HepG2 (cell line): ENCODE results near the gene MRPL28. TPM values are rescaled to one million over a fixed set of nuclear protein-coding genes. Genes with fewer than 3 reads are reported as not detected.

ENCODE experiments used
- ARNT2 ChIP-seq: sonication (generic); formaldehyde crosslinking; IDR thresholded peaks from 2 replicates; pipeline ENCODE4 v1.8.0; 2022; ENCODE audit warnings: mild to moderate bottlenecking, low read depth, missing genetic modification reagents, moderate library complexity
- BCL3 ChIP-seq: sonication (generic); formaldehyde crosslinking; IDR thresholded peaks from 2 replicates; pipeline ENCODE4 v1.5.1; 2020; ENCODE audit warnings: mild to moderate bottlenecking, missing genetic modification reagents, moderate library complexity
- IRF9 ChIP-seq: sonication (generic); formaldehyde crosslinking; IDR thresholded peaks from 2 replicates; pipeline ENCODE4 v1.8.0; 2022; ENCODE audit warnings: missing genetic modification reagents, mild to moderate bottlenecking, borderline replicate concordance
- NR2F1 ChIP-seq, 2 experiments: fragments of 450-650 bp in 1 of 2; formaldehyde crosslinking in 1 of 2; IDR thresholded peaks; 2 replicates each; pipeline versions ENCODE4 v1.5.0 to v1.6.1; 2016 to 2020; ENCODE audit warnings: mild to moderate bottlenecking in 1 of 2, missing compliant biosample characterization in 1 of 2, missing genetic modification reagents in 1 of 2, moderate library complexity in 1 of 2
- PBX2 ChIP-seq: IDR thresholded peaks from 2 replicates; pipeline ENCODE4 v1.6.1; 2016; ENCODE audit warnings: control low read depth
- RBFOX2 ChIP-seq: fragments of 200-400 bp; formaldehyde crosslinking; IDR thresholded peaks from 2 replicates; pipeline ENCODE4 v1.6.1; 2017; ENCODE audit warnings: low read depth, mild to moderate bottlenecking, low read length
- RFXANK ChIP-seq: IDR thresholded peaks from 2 replicates; pipeline ENCODE4 v1.6.1; 2016
- TOPORS ChIP-seq: sonication (generic); formaldehyde crosslinking; IDR thresholded peaks from 2 replicates; pipeline ENCODE4 v1.8.0; 2023; ENCODE audit warnings: mild to moderate bottlenecking, missing genetic modification reagents
- TRIM24 ChIP-seq: sonication (generic); formaldehyde crosslinking; IDR thresholded peaks from 2 replicates; pipeline ENCODE4 v1.8.0; 2022; ENCODE audit warnings: mild to moderate bottlenecking, missing genetic modification reagents
- ZFY ChIP-seq: sonication (generic); formaldehyde crosslinking; IDR thresholded peaks from 2 replicates; pipeline ENCODE4 v1.4.0; 2020; ENCODE audit warnings: missing genetic modification reagents
- ZNF276 ChIP-seq: sonication (generic); formaldehyde crosslinking; IDR thresholded peaks from 2 replicates; pipeline ENCODE4 v1.4.0; 2020; ENCODE audit warnings: mild to moderate bottlenecking, low read depth, missing genetic modification reagents
- ZNF549 ChIP-seq: sonication (generic); formaldehyde crosslinking; IDR thresholded peaks from 2 replicates; pipeline ENCODE4 v1.5.0; 2020; ENCODE audit warnings: missing genetic modification reagents
- ZNF557 ChIP-seq: sonication (generic); formaldehyde crosslinking; IDR thresholded peaks from 2 replicates; pipeline ENCODE4 v1.4.0; 2020; ENCODE audit warnings: missing genetic modification reagents
- ZNF709 ChIP-seq: sonication (generic); formaldehyde crosslinking; IDR thresholded peaks from 2 replicates; pipeline ENCODE4 v1.5.0; 2020; ENCODE audit warnings: mild to moderate bottlenecking, missing genetic modification reagents
- polyA plus RNA-seq, 8 experiments: library from polyadenylated mRNA; depleted of rRNA in 3 of 8; stranded (reverse) in 7 of 8; unstranded in 1 of 8; fragments of >200 nt; fragmentation: Illumina TruSeq in 4 of 8; extraction: Trizol in 4 of 8; gene quantifications; 2 replicates each; pipeline versions ENCODE4 v1.2.1 to v1.2.3, GENCODE V29; 2011 to 2016; ENCODE audit warnings: low read depth in 4 of 8, missing spikeins in 1 of 8, mixed read lengths in 1 of 8; ENCODE audit not compliant: insufficient read depth in 1 of 8
- total RNA-seq, 5 experiments: library from RNA; depleted of rRNA; stranded (reverse); fragments of >200 nt; fragmentation: Illumina TruSeq; extraction: Trizol; gene quantifications; 2 replicates each; pipeline ENCODE4 v1.2.3, GENCODE V29; 2016; ENCODE audit warnings: low read depth in 1 of 5
- TF ChIP-seq, protein P1 (sequence below): sonication (generic); formaldehyde crosslinking; IDR thresholded peaks from 2 replicates; pipeline ENCODE4 v1.8.0; 2022; ENCODE audit warnings: mild to moderate bottlenecking, missing genetic modification reagents; ENCODE audit not compliant: insufficient replicate concordance
- TF ChIP-seq, protein P2 (sequence below): sonication (generic); formaldehyde crosslinking; IDR thresholded peaks from 2 replicates; pipeline ENCODE4 v1.4.0; 2020; ENCODE audit warnings: missing genetic modification reagents
- TF ChIP-seq, protein P3 (sequence below): sonication (generic); formaldehyde crosslinking; IDR thresholded peaks from 2 replicates; pipeline ENCODE4 v1.4.0; 2020; ENCODE audit warnings: missing genetic modification reagents

Gene MRPL28
- total and polyA plus RNA-seq, 2 of the 13 experiments (the other 11 are each of a cell fraction or from before 2014, with no cell fraction given): 114 to 135 TPM

DNA sequence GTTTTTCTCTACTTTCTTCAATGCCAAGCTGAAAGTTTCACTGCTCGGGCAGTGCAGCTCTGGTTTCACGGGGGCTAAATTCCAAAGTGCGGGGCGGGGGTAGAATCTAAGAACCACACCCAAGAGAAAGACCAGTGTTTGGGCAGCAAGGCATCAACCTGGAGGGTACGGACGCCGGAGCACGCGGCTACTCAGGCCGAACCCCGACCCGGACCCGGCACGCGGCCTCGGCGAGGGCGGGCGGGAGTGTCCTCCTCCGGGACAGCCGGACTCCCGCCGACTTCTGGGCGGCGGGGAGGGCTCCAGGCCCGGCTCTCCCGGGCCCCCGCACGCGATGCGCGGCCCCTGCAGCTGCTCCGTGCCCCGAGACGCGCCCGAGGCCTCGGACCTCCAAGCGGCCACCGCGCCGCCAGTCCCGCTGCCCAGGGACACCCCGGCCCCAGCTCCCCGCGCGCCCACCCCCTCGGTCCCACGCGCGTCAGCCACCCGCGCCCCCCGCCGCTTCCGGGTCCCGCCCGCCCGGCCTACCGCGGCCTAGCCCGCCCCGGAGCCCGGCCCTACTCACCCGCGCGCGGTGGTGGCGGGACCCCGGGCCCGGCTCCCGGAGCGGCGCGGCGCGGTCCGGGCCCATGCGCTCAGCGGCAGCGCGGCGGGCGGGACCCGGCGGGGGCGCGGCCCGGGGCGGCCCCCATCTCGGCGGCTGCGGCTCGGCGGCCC, 18.4 kb downstream of the MRPL28 start (continued):
- TF ChIP-seq, protein P1, sequence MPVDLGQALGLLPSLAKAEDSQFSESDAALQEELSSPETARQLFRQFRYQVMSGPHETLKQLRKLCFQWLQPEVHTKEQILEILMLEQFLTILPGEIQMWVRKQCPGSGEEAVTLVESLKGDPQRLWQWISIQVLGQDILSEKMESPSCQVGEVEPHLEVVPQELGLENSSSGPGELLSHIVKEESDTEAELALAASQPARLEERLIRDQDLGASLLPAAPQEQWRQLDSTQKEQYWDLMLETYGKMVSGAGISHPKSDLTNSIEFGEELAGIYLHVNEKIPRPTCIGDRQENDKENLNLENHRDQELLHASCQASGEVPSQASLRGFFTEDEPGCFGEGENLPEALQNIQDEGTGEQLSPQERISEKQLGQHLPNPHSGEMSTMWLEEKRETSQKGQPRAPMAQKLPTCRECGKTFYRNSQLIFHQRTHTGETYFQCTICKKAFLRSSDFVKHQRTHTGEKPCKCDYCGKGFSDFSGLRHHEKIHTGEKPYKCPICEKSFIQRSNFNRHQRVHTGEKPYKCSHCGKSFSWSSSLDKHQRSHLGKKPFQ (CRISPR knock-in tag): peak; percentile 44
- no peak for TF ChIP-seq ZNF549
- TF ChIP-seq BCL3: no peak
- TF ChIP-seq ZFY: peak; percentile 66
- no peak for TF ChIP-seq TRIM24 (CRISPR knock-in tag)
- TF ChIP-seq, protein P2, sequence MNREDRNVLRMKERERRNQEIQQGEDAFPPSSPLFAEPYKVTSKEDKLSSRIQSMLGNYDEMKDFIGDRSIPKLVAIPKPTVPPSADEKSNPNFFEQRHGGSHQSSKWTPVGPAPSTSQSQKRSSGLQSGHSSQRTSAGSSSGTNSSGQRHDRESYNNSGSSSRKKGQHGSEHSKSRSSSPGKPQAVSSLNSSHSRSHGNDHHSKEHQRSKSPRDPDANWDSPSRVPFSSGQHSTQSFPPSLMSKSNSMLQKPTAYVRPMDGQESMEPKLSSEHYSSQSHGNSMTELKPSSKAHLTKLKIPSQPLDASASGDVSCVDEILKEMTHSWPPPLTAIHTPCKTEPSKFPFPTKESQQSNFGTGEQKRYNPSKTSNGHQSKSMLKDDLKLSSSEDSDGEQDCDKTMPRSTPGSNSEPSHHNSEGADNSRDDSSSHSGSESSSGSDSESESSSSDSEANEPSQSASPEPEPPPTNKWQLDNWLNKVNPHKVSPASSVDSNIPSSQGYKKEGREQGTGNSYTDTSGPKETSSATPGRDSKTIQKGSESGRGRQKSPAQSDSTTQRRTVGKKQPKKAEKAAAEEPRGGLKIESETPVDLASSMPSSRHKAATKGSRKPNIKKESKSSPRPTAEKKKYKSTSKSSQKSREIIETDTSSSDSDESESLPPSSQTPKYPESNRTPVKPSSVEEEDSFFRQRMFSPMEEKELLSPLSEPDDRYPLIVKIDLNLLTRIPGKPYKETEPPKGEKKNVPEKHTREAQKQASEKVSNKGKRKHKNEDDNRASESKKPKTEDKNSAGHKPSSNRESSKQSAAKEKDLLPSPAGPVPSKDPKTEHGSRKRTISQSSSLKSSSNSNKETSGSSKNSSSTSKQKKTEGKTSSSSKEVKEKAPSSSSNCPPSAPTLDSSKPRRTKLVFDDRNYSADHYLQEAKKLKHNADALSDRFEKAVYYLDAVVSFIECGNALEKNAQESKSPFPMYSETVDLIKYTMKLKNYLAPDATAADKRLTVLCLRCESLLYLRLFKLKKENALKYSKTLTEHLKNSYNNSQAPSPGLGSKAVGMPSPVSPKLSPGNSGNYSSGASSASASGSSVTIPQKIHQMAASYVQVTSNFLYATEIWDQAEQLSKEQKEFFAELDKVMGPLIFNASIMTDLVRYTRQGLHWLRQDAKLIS: no peak
- TF ChIP-seq RBFOX2: peak; percentile 61
- no peak for TF ChIP-seq ZNF276 (CRISPR knock-in tag)
- no peak for TF ChIP-seq TOPORS (CRISPR knock-in tag)
- no peak for TF ChIP-seq IRF9 (CRISPR knock-in tag)
- TF ChIP-seq, protein P3, sequence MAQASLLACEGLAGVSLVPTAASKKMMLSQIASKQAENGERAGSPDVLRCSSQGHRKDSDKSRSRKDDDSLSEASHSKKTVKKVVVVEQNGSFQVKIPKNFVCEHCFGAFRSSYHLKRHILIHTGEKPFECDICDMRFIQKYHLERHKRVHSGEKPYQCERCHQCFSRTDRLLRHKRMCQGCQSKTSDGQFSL (CRISPR knock-in tag): no peak
- no peak for TF ChIP-seq ZNF557
- TF ChIP-seq ARNT2 (CRISPR knock-in tag): peak; percentile 16; the same call in 1 of the 2 replicates
- no peak for TF ChIP-seq RFXANK (CRISPR knock-in tag)
- TF ChIP-seq NR2F1 (CRISPR knock-in tag; IDR thresholded peaks at IDR 0.05): no peak
- TF ChIP-seq PBX2 (CRISPR knock-in tag): no peak
- no peak for TF ChIP-seq ZNF709 (CRISPR knock-in tag)
